Melanocyte of skin (primary cell): Measurements from ENCODE around the gene SMPD4. TPM values are rescaled to one million over a fixed set of nuclear protein-coding genes. Genes with fewer than 3 reads are reported as not detected.

Experiments
- small RNA-seq, 2 donors: library from RNA; depleted of rRNA; stranded (forward); fragments of <200 nt; gene quantifications; one replicate each; pipeline ENCODE3, GENCODE V24; 2012
- total RNA-seq, 2 donors: library from RNA; depleted of rRNA; stranded (reverse); fragments of >200 nt; gene quantifications; 2 replicates each; pipeline ENCODE4 v1.2.3, GENCODE V29; 2012

The SMPD4 gene, protein sequence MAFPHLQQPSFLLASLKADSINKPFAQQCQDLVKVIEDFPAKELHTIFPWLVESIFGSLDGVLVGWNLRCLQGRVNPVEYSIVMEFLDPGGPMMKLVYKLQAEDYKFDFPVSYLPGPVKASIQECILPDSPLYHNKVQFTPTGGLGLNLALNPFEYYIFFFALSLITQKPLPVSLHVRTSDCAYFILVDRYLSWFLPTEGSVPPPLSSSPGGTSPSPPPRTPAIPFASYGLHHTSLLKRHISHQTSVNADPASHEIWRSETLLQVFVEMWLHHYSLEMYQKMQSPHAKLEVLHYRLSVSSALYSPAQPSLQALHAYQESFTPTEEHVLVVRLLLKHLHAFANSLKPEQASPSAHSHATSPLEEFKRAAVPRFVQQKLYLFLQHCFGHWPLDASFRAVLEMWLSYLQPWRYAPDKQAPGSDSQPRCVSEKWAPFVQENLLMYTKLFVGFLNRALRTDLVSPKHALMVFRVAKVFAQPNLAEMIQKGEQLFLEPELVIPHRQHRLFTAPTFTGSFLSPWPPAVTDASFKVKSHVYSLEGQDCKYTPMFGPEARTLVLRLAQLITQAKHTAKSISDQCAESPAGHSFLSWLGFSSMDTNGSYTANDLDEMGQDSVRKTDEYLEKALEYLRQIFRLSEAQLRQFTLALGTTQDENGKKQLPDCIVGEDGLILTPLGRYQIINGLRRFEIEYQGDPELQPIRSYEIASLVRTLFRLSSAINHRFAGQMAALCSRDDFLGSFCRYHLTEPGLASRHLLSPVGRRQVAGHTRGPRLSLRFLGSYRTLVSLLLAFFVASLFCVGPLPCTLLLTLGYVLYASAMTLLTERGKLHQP
- total RNA-seq: 10 to 100 TPM; 24.1 to 39.0 TPM

DNA sequence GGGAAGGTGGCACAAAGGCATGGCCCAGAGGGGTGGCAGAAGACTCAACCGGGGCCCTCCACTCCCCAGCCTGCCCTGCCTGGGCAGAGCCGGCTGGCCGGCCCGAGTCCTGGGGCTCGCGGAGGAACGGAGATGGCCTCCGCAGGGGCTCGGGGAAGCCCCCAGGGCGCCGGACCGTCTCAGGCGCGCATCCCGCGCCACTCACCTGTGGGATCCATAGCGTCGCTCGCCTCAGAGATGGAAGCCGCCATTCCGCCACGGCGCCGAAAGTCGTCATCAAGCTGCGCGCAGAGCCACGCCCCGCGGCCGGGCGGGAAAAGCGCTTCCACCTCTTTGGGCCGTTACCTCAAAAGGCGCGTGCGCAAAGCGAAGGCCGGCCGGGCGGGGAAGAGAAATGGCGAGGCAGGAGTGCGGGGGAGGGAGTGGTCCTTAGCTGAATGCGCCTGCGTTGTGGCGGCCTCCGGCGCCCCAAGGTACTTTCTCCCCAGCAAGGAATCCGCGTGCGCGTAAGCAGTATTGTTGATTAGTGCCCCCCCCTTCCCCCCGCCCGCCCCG lies at the start of gene SMPD4:
Gene SMPD4, minus strand, starts transcription at position 278 of the 555 bp plus-strand sequence. CDS start 5,010 bp downstream, outside the sequence.

DNA sequence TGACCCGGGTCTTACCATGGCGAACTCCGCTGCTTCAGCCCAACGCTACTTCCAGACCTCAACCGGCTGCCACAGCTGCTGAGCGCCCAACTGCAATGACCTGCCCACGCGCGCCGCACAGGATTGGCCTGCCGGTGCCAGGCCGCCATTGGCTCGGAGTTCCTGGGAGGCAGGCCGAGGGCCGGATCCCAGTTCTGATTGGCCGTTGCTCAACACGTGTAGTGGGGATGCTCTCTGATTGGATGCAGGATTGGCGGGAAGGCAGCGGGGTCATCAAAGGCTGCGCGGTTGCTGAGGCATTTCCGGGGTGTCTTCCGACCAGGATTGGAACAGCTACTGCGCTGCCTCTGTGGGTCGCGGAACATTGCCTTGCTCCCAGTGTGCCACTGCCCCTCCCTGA lies 16.9 kb upstream of the SMPD4 start, which contains the start of gene TUBA3E:
Gene TUBA3E, minus strand, starts transcription at position 97 of the 400 bp plus-strand sequence. Its CDS starts 79 bp downstream, at position 18.

DNA sequence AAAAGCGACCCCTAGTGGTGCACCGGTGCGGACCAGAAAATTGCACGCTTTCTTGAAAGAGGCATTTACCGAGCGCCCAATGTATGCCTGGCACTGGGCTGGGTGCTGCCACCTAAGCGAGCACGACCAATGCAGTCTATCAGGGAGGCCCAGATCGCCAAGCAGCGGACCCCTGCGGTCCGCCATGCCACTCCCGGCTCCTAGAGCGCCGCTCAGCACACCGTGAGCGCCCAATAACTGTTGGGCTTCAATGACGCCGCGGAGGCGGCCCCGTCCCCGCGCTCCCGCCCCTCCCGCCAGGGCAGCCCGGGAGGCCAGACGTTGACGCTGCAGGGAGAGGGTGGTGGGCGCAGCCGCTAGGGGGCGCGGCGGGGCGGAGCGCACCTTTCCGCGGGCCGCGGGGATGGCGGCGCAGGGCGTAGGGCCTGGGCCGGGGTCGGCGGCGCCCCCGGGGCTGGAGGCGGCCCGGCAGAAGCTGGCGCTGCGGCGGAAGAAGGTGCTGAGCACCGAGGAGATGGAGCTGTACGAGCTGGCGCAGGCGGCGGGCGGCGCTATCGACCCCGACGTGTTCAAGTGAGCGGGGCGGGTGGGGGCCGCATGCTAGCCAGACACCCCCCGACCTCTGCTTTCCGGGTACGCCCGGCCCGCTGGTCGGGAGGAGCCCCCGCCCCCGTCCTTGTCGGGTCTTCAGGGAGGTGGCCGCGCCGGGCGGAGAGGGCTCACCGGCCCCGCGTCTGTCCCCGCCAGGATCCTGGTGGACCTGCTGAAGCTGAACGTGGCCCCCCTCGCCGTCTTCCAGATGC lies 679 bp upstream of the SMPD4 start, which contains the start of gene MZT2B:
Gene MZT2B, plus strand, starts transcription at position 383 of the 803 bp plus-strand sequence. Its CDS starts 21 bp downstream, at position 404.

DNA sequence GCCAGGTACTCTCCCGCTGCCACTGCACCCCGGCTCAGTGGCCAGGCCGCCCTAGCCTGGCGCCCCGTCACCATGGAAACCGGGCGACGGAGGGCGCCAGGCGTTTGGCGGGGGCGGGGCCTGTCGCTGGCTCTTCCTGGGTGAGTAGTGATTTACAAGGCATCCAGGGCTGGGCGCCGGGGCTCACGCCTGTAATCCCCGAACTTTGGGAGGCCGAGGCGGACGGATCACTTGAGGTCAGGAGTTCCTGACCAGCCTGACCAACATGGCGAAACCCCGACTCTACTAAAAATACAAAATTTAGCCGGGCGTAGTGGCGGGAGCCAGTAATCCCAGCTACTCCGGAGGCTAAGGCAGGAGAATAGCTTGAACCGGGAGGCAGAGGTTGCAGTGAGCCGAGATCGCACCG lies 36.4 kb downstream of the SMPD4 start, which contains the start of gene CCDC74B:
Gene CCDC74B, minus strand, starts transcription at position 107 of the 409 bp plus-strand sequence. CDS start 116 bp downstream, outside the sequence.

DNA sequence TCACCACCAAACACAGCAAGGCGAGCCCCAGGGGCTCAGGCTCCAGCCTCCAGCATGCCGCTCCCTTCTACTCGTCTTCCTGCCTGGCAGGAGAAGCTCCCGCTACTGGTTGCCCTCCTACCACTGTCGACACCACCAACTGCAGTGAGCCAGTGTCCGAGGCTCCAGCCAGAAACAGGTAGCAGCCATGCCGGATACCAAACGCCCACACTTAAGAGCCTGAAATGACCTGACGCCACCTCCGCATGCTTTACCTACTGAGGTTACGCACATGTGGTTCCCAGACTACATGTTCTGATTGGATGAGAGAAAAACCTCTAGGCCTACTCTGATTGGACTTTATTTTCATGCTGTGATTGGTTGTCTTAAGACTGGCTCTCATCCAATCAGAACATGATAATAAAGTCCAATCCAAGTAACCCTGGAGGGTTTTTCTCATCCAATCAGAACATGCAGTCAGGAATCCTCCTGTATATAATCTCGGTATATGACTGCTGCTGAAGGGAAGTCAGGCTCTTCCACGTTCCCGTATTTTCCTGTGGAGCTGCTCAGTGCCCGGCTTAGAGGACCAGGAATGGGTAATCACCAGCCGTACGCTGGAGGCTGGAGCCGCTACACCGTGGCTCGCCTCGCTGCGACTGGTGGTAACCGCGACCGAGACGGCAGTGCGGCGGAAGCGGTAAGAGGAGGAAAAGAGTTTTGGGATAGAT lies 52.1 kb downstream of the SMPD4 start, which contains the start of gene POTEF:
Gene POTEF, minus strand, starts transcription at position 103 of the 710 bp plus-strand sequence. CDS start 8,707 bp downstream, outside the sequence.

Small RNA genes lying within 50 kb of the gene (small RNA-seq; reads per million reads assigned to genes)
- 0 reads per million in 2 donors for gene RNU6-1049P

Other genes starting within 250 kb of the SMPD4 start
- under 1 TPM in 1 of 2 donors, not detected in 1; under 0.01 TPM for gene RAB6C, start 201.9 kb downstream of the SMPD4 start, total RNA-seq
- gene POTEF, start 52.4 kb downstream of the SMPD4 start, total RNA-seq: not detected
- 1 to 10 TPM; 1.7 to 4.1 TPM for gene CCDC74B, start 36.5 kb downstream of the SMPD4 start, total RNA-seq
- gene MZT2B, start 660 bp upstream of the SMPD4 start, total RNA-seq: 100 to 1,000 TPM in 1 of 2 donors, 10 to 100 TPM in 1; 76.4 to 142 TPM
- gene TUBA3E, start 16.8 kb upstream of the SMPD4 start, total RNA-seq: not detected
- gene IMP4, start 161.3 kb upstream of the SMPD4 start, total RNA-seq: 100 to 1,000 TPM in 1 of 2 donors, 10 to 100 TPM in 1; 82.9 to 147 TPM
- 10 to 100 TPM; 30.6 to 33.4 TPM for gene PTPN18, start 174.5 kb upstream of the SMPD4 start, total RNA-seq